ENCODE measurements around the gene KLC4.

Gene KLC4
- total RNA-seq: 8.5 to 38.7 (median 20.0) reads per million in 9 experiments

- ATAC-seq (replicated peaks) (peak; percentile 95), DNase-seq (peak; percentile 95 to 98 (median 95))
- H3K27ac Mint-ChIP-seq: peak within 1 kb of the TSS; percentile 97 to 99
- no peaks in the 10 kb centered on the region for H3K9me3 Mint-ChIP-seq
- peak within 1 kb of the TSS; percentile 93 to 95 for H3K4me3 Mint-ChIP-seq
- H3K36me3 Mint-ChIP-seq (ENCODE audit: insufficient read depth): peaks cover 50% of the 10 kb centered on the region
- H3K27me3 Mint-ChIP-seq: no peaks in the 10 kb centered on the region
- peaks cover 19% of the 10 kb centered on the region in 2 donors for H3K4me1 Mint-ChIP-seq (ENCODE audit: low read depth in 2 of 2)
These were observed at the start of gene KLC4, which contains the start of gene MRPL2 for GRCh38 chr6:43059168-43060033. TSS of gene KLC4 (plus strand) at chr6:43059631. CDS start at chr6:43061336, 1,705 bp downstream. TSS of gene MRPL2 (minus strand) at chr6:43059434. CDS start at chr6:43059381, 53 bp downstream.

GRCh38 chr6:43011207-43011606 lies 48.2 kb upstream of the KLC4 start:
- H3K27me3 Mint-ChIP-seq: no peaks in the 10 kb centered on the region
- peak overlapping the region; percentile 22 to 41 for H3K27ac Mint-ChIP-seq
- no peaks in the 10 kb centered on the region for H3K9me3 Mint-ChIP-seq
- peaks cover 34 to 39% of the 10 kb centered on the region in 2 donors for H3K4me1 Mint-ChIP-seq (ENCODE audit: low read depth in 2 of 2)
- H3K36me3 Mint-ChIP-seq (ENCODE audit: insufficient read depth): peaks cover 23% of the 10 kb centered on the region
- ATAC-seq (replicated peaks) (no peak), DNase-seq (no peak)
- no peak overlapping the region for H3K4me3 Mint-ChIP-seq

- ATAC-seq (replicated peaks) (no peak), DNase-seq (no peak)
- Mint-ChIP-seq H3K27me3 (no peaks in the 10 kb centered on the region), H3K27ac (peak overlapping the region; percentile 94 to 97), H3K4me3 (peak overlapping the region; percentile 90 to 95), H3K9me3 (no peaks in the 10 kb centered on the region), H3K4me1 (ENCODE audit: low read depth in 2 of 2) (peaks cover 42 to 46% of the 10 kb centered on the region in 2 donors), H3K36me3 (ENCODE audit: insufficient read depth) (peaks cover 21% of the 10 kb centered on the region)
These were observed 47.1 kb upstream of the KLC4 start for GRCh38 chr6:43012364-43012763.

- Mint-ChIP-seq H3K36me3 (ENCODE audit: insufficient read depth) (peaks cover 21% of the 10 kb centered on the region), H3K4me3 (peak overlapping the region; percentile 90 to 95), H3K27ac (peak overlapping the region; percentile 94 to 97), H3K4me1 (ENCODE audit: low read depth in 2 of 2) (peaks cover 42 to 54% of the 10 kb centered on the region in 2 donors), H3K27me3 (no peaks in the 10 kb centered on the region), H3K9me3 (no peaks in the 10 kb centered on the region)
- peak in 1 of 3 experiments; percentile 3 for DNase-seq
- peak; percentile 21 for ATAC-seq (replicated peaks)
These were observed 46.2 kb upstream of the KLC4 start for GRCh38 chr6:43013097-43013842.

- Mint-ChIP-seq H3K4me1 (ENCODE audit: low read depth in 2 of 2) (peaks cover 42 to 55% of the 10 kb centered on the region in 2 donors), H3K9me3 (no peaks in the 10 kb centered on the region), H3K4me3 (peak within 1 kb of the TSS; percentile 90 to 95), H3K36me3 (ENCODE audit: insufficient read depth) (peaks cover 27% of the 10 kb centered on the region), H3K27me3 (no peaks in the 10 kb centered on the region), H3K27ac (peak within 1 kb of the TSS; percentile 94 to 97)
- DNase-seq: peak; percentile 96 to 97 (median 97)
- peak; percentile 92 for ATAC-seq (replicated peaks)
These were observed 45.5 kb upstream of the KLC4 start, which contains the start of the genes KLHDC3 and MEA1 for GRCh38 chr6:43013843-43014433. TSS of gene KLHDC3 (plus strand) at chr6:43014249. CDS start at chr6:43017193, 2,944 bp downstream. TSS of gene MEA1 (minus strand) at chr6:43013946. CDS start at chr6:43013813, 133 bp downstream.

- Mint-ChIP-seq H3K4me1 (ENCODE audit: low read depth in 2 of 2) (peaks cover 42 to 55% of the 10 kb centered on the region in 2 donors), H3K9me3 (no peaks in the 10 kb centered on the region), H3K4me3 (peak overlapping the region; percentile 90 to 95), H3K27ac (peak overlapping the region; percentile 94 to 97), H3K27me3 (no peaks in the 10 kb centered on the region), H3K36me3 (ENCODE audit: insufficient read depth) (peaks cover 30% of the 10 kb centered on the region)
- ATAC-seq (replicated peaks) (no peak), DNase-seq (no peak)
These were observed 45.0 kb upstream of the KLC4 start for GRCh38 chr6:43014434-43014909.

- peak overlapping the region; percentile 33 to 61 for H3K4me3 Mint-ChIP-seq
- H3K9me3 Mint-ChIP-seq: no peaks in the 10 kb centered on the region
- H3K27ac Mint-ChIP-seq: peak overlapping the region; percentile 35 to 87
- DNase-seq (no peak), ATAC-seq (replicated peaks) (no peak)
- peaks cover 30% of the 10 kb centered on the region for H3K36me3 Mint-ChIP-seq (ENCODE audit: insufficient read depth)
- peaks cover 42 to 65% of the 10 kb centered on the region in 2 donors for H3K4me1 Mint-ChIP-seq (ENCODE audit: low read depth in 2 of 2)
- H3K27me3 Mint-ChIP-seq: no peaks in the 10 kb centered on the region
These were observed 43.1 kb upstream of the KLC4 start for GRCh38 chr6:43016176-43016942.

- H3K27ac Mint-ChIP-seq: no peak overlapping the region
- no peak for ATAC-seq (replicated peaks)
- peaks cover 33% of the 10 kb centered on the region for H3K36me3 Mint-ChIP-seq (ENCODE audit: insufficient read depth)
- H3K4me3 Mint-ChIP-seq: no peak overlapping the region
- H3K4me1 Mint-ChIP-seq (ENCODE audit: low read depth in 2 of 2): peaks cover 39 to 61% of the 10 kb centered on the region in 2 donors
- no peak for DNase-seq
- H3K9me3 Mint-ChIP-seq: no peaks in the 10 kb centered on the region
- H3K27me3 Mint-ChIP-seq: no peaks in the 10 kb centered on the region
These were observed 42.5 kb upstream of the KLC4 start for GRCh38 chr6:43016943-43017334.

- DNase-seq: no peak
- Mint-ChIP-seq H3K27me3 (no peaks in the 10 kb centered on the region), H3K4me1 (ENCODE audit: low read depth in 2 of 2) (peaks cover 28 to 41% of the 10 kb centered on the region in 2 donors), H3K9me3 (no peaks in the 10 kb centered on the region), H3K36me3 (ENCODE audit: insufficient read depth) (peaks cover 32% of the 10 kb centered on the region), H3K27ac (no peak overlapping the region), H3K4me3 (no peak overlapping the region)
- no peak for ATAC-seq (replicated peaks)
These were observed 40.3 kb upstream of the KLC4 start for GRCh38 chr6:43019152-43019551.

GRCh38 chr6:43020052-43020705 lies 39.3 kb upstream of the KLC4 start:
- Mint-ChIP-seq H3K4me3 (peak overlapping the region; percentile 28 to 42), H3K9me3 (no peaks in the 10 kb centered on the region), H3K27ac (peak overlapping the region; percentile 83 to 90), H3K4me1 (ENCODE audit: low read depth in 2 of 2) (peaks cover 27 to 38% of the 10 kb centered on the region in 2 donors), H3K27me3 (no peaks in the 10 kb centered on the region), H3K36me3 (ENCODE audit: insufficient read depth) (peaks cover 37% of the 10 kb centered on the region)
- no peak for DNase-seq
- no peak for ATAC-seq (replicated peaks)

GRCh38 chr6:43020847-43021246 lies 38.6 kb upstream of the KLC4 start:
- peaks cover 44% of the 10 kb centered on the region for H3K36me3 Mint-ChIP-seq (ENCODE audit: insufficient read depth)
- ATAC-seq (replicated peaks) (no peak), DNase-seq (no peak)
- no peaks in the 10 kb centered on the region for H3K9me3 Mint-ChIP-seq
- H3K4me3 Mint-ChIP-seq: peak overlapping the region; percentile 90 to 97
- peak overlapping the region; percentile 83 to 90 for H3K27ac Mint-ChIP-seq
- H3K4me1 Mint-ChIP-seq (ENCODE audit: low read depth in 2 of 2): peaks cover 27 to 37% of the 10 kb centered on the region in 2 donors
- H3K27me3 Mint-ChIP-seq: no peaks in the 10 kb centered on the region

All from effector memory CD8-positive, alpha-beta T cell (primary cell).